HG03432 (cell line): Measurements from ENCODE around the gene MAP2K7.
A peak's percentile ranks its signal among the peaks of the same experiment; 100 is the strongest.
"Not testable (repeated sequence)": the region's sequence is repeated elsewhere in the genome, so short reads cannot be mapped to it uniquely, and the experiment has no call there.

Source experiments
- ATAC-seq: cut with Tn5 transposase; IDR thresholded peaks from one replicate; pipeline ENCODE4 v1.9.1; 2021; ENCODE audit warnings: mild to moderate bottlenecking, moderate library complexity; ENCODE audit not compliant: unreplicated experiment

The MAP2K7 gene

DNA sequence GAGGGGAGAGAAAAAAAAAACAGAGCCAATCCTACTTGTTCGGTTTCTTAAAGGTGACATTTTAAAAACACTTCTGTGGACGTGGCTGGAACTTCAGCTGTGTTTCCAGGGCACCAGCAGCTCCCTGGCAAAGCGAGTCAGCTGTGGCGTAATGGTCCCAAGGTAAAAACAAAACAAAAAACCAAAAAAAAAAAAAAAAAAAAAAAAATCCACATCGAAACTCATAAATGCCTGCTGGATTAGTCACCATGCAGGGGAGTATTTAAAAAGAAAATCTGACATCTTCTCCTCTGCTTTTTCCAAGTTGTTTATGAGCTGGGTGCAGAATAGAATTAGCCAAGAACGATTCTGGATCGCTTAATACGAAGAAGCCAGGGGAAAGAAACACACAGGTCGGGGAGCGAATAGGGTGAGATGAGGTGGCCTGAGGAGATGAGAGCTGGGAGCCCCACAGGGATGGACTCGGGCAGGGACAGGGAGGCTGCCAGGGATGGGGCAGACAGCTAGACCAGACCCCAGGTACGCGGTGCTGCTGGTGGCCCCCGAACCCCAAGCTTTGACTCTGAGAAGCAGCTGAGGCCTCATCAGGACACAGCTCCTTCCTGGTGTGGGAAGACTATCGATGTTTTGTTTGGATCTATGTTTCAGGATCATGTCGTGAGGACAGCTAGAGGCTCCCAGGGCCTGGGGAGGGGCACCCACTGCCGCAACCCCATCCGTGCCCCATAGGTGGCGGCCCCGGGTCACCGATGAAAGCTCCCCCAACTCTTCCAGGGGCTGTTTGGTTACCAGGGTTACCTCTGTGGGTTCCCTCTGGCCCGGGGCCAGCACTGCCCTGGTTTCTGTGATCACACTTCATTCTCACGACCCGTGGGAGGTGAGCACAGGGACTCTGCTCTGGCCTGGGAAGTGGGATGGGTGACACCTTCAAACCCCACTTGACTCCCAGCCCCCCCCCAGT lies 25.3 kb downstream of the MAP2K7 start:
- ATAC-seq: no peak

DNA sequence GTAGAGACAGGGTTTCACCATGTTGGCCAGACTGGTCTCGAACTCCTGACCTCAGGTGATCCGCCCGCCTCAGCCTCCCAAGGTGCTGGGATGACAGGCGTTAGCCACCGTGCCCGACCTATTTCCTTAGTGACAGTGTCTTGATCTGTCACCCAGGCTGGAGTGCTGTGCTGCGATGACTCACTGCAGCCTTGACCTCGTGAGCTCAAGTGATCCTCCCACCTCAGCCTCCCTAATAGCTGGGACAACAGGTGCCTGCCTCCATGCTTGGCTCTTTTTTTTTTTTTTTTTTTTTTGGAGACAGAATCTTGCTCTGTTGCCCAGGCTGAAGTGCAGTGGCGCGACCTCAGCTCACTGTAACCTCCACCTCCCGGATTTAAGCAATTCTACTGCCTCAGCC lies 26.4 kb downstream of the MAP2K7 start:
- ATAC-seq: not testable (repeated sequence)

DNA sequence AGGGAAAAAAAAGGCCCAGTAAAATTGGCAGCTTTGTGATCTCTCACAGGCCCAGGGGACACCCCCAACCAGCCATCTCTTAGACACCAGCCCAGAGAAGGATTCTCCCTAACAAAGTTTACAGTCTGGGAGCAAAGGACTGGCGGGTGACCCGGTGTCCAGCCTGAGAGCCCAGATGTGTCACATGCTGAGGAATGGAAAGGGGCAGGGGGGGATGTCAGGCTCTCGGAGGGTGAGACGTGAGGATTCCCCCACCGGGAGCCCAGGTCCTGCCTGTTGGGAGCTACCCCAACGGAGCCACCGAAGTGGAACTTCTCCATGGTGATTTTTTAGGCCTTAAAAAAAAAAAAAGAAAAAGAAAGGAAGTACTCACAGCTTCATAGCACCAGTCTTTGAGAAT lies 27.1 kb downstream of the MAP2K7 start:
- ATAC-seq: no peak

DNA sequence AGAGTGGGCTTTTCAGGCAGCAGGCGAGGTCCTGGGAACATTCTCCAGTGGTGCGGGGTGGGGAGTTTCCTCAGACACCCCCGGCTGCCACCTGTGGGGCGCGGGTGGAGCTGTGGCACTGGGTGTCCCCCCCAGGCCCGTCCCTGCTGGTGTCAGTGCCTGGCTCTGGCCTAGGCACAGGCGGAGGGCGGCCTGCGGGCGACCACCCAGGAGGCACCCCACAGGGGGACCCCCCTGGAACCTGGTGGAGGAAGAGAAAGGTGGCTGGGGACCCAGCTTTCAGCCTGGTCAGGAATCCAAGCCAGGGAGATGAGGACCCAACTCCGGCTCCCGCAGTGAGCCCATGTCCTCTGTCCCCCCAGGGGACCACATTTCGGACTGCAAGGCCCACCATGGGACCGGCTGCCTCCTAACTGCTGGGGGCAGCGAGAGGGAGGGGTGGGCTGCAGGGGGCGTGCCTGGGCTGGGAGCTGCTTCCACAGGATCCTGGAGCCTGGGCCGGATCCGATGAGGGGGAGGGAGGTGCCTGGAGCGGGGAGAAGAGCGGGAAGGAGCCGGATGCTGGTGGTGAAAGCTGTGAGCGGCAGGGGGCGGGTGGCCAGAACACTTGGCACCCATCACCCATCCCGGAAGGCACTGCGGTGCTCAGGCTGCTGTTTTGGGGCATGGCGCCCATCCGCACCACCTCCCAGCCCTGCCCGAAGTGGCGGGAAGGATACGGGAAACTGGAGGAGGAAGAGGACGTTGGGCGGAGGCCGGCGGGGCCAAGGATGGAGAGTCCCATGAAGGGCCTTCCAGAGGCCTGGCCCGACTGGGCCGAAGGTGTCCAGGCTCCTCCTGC lies 27.8 kb downstream of the MAP2K7 start:
- ATAC-seq: no peak

DNA sequence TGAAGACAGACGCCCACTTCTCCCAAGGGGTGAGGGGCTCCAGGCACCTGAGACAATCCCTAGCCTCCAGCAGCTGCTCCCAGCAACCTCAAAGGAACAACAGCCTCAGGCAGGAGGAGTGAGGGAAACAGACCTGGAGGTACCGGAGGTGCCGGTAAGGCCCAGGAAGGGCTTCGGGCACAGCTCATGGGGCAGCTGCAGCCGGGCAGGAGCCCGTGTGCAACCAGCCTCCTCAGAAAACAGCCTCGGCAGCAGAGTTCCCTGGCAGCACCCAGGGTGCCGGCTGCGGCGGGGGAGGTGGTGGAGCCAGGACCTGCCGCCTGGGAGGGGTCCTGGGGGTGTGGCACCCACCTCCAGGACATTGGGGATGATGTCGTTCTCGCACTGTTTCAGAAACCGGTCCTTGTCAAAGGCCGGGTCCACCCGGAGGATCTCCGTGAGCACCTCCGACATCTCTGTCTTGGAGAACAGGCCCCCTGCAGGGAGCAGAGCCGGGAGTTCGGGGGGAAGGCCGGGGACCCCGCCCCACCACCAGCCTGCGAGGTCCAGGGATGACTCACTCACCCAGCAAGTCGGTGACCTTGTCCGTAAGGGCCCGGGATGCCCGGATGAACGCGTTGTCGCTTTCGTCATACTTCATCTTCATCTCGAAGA lies 28.7 kb downstream of the MAP2K7 start:
- no peak for ATAC-seq

DNA sequence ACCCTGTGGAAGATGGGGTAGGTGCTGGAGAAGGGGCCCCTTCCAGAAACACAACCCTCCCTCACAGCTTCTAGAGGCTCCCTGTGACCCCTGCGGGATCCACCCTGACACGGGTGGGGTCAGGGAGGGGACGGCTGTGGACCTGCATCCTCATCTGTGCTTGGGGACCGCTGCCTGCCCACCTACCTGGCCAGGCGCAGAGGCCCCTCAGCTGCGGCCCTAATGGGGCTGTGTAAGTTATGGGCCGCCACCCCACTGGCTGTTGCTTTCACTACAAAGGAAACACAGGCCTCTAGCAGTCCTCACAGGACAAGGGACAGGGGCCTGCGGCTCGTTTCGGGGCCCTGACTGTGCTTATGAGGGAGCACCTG lies 29.2 kb downstream of the MAP2K7 start:
- no peak for ATAC-seq

DNA sequence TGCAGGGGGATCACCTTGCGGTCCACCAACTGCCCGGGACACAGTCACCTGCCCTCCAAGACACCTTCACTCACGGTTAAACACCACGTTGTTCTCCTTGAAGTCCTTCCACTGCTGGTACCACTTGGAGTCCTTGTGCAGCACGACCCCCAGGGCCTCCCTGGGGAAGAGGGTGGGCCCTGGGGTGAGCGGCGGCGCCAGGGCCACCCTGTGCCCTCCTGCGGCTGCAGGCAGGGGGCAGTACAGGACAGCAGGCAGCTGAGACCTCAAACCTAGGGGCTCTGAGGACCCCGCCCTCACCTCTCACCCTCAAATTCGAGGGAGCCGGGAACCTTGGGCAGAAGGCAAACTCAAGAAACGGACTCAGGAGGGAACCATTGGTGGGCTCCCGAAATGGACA lies 29.7 kb downstream of the MAP2K7 start:
- no peak for ATAC-seq

DNA sequence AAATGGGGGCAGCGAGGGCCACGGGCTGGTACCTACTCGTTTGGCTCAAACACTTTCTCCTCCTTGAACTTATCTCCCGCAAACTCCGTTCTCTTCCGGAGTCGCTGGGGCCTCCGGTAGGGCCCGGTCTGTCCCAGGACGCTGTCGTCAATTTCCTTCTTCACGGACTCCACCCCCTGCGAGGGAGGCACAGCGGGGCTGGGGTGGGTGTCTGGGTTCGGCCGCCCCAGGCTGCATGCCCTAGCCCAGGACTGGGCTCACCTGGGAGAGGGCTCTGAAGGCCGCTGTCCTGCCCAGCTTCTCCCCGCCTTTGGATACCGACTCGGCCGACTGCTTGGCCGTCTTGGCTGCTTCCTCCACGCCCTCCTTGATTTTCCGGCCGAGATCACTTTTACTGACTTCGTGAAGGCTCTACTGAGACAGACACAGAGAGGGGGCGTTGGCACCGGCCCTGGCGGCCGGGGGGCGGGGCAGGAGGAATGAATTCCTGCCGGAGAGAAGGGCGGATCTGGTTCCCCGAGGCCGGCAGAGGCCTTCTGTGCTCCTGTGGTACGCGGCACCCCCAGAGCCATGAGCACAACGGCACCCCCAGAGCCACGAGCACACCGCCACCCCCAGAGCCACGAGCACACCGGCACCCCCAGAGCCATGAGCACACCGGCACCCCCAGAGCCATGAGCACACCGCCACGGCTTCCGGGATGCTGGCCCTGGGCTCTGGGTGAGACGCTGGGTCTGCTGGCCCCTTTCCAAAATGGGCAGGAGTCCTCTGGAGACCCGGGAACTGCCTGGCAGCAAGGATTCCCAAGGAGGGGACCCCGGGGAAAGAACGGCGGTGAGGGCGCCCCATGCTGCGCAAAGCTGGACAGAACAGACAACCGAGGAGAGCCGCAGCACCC lies 30.4 kb downstream of the MAP2K7 start:
- no peak for ATAC-seq

DNA sequence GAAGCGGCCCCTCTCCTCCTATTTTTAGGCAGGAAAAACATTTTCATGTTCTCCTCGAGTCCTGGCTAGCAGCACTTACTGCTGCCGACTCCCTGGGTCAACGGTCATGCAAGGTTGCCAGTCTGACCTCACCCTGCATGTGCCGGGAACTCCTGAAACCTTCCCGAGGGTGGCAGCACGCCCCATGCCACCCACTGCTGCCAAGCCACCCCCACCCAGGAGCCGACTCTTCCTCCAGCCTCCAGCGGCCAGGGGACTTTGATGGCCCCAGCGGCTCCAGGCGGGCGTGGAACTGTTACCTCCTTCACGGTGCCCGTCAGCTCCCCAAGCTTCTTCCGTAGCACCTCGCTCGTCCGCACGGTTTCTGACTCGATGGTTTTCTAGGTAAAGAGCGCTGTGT lies 31.1 kb downstream of the MAP2K7 start:
- no peak for ATAC-seq

DNA sequence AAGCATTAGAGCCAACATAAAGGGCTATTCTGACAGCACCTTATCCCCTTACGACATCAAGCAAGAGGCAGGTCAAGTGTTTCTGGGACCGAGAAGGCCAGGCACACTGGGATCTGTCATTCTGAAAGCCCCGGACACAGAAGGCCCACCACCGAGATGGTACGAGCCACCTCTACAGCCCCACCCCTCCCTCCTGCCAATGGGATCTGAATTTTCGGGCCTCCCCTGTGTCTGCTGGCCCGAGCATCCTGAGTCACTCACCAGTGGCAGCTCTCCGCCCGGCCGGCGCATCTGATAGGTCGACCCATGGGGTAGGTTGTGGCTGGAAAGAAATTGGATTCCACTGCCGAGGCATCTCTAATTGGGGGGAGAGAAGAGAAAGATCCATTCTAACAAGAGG lies 37.2 kb downstream of the MAP2K7 start:
- ATAC-seq: no peak

DNA sequence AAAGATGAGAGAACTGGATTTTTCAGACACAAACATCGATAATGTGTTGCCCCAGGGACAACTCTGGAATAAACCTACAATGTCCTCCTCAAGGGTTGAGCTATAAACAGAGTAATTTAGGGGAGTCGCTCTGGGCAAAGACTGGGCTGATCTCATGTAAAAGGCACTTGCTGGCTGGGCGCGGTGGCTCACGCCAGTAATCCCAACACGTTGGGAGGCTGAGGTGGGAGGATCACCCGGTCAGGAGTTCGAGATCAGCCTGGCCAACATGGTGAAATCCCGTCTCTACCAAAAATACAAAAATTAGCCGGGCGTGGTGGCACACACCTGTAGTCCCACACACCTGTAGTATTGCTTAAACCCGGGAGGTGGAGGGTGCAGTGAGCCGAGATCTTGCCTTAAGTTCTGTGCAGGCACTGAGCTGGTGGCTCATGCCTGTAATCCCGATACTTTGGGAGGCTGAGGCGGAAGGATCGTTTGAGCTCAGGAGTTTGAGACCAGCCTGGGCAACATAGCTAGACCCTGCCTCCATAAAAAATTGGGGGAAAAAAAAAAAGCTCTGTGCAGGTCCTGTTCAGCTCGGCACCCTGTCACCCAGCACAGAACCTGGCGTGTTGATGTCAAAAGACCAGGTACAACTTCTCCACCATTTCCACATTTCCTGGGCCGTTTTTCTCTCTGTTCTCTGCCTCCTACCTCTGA lies 38.4 kb downstream of the MAP2K7 start:
- ATAC-seq: no peak

DNA sequence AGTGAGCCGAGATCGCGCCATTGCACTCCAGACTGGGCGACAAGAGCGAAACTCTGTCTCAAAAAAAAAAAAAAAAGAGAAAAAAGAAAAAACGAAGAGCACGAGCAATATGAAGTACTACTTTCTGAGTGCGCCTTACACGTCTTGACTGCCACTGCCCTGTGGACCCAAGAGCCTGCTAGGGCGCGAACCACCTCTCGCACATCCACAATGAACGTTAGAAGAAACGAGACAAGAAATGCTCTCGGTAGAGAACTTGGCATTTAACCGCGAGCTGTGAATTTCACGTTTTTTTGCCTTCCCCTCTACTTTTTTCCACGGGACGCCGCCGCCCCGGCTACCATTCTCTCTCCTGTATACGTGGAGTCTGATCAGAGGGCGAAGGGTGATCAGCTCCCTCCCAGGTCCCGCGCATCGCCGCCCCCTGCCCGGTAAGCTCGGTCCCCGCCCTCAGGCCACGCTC lies 39.3 kb downstream of the MAP2K7 start:
- peak; percentile 26 for ATAC-seq

DNA sequence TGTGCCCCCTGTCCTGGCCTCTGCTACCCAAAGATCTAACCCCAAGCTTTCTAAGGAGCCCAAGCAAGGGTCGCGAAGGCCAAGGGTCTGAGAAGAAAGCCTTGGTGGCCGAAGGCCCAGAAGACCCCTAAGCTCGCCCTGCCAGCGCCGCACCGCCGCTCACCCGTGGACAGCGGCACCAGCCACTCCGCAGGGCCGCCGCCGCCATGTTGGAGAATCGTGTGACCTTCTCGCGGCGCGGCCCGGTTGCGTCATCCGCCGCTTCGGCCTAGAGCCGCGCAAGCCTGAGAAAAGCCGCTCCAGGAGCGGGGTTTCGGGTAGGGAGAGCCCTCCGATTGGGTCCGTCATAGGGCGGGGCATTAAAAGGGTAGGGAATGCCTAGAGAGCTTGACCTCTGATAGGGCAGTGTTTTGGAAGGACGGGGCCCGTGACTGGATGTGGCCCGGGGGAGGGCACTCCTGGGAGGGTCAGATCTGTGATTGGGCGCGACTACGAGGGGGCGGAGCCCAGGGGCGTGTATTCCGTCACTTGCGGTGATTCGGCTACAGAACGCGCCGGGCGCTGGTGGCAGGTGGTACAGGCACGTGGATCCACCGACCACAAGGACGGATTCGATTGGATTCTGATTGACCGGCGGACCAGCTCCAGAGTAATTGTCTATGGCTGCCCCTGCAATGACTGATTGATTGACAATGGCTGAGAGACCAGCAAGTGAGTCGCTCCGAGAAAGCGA lies 39.9 kb downstream of the MAP2K7 start, which contains the start of gene TIMM44:
TIMM44 (minus strand) TSS at position 223 of the 733 bp plus-strand sequence; CDS start at position 208, 15 bp downstream.
- peak; percentile 91 for ATAC-seq

DNA sequence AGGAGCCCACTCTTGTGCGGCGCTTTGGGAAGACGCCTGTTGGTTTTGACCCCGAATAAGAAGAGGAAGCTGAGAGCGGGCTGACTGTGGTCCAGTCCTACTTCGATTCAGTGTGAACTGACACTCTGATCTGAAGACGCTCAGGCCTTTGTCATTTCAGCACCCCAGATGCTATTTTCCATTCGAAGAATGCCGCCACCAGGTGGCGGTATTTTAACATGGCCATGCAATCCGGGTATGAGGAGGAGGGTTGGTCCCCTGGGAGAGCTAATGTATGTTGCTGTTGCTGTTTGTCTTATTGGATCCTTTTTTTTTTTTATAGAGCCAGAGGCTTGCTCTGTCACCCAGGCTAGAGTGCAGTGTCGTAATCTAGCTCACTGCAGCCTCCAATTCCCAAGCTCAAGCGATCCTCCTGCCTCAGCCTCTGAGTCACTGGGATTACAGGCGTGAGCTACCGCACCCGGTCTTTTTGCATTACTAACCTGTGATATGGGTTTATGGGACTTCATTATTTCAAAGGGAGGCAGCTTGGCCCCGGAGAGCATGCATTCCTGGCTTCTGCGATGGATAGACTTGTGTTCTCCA lies 40.6 kb downstream of the MAP2K7 start:
- peak; percentile 25 for ATAC-seq

DNA sequence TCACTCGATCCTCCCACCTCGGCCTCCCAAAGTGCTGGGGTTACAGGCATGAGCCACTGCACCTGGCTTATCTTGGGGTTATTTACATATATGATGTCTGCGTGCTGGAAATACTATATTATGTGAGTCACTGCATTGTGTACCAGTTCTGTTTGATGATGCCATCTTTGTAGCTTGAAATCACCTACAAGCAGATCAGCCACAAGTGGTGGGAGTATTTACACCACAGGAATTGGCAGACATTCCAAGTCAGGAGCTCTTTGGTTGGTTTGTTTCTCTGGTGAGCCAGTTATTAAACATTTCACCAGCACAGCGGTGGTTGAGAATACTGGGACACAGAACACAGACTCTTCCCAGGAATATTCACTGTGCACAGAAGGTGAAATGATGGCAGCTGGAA lies 44.3 kb downstream of the MAP2K7 start:
- no peak for ATAC-seq

DNA sequence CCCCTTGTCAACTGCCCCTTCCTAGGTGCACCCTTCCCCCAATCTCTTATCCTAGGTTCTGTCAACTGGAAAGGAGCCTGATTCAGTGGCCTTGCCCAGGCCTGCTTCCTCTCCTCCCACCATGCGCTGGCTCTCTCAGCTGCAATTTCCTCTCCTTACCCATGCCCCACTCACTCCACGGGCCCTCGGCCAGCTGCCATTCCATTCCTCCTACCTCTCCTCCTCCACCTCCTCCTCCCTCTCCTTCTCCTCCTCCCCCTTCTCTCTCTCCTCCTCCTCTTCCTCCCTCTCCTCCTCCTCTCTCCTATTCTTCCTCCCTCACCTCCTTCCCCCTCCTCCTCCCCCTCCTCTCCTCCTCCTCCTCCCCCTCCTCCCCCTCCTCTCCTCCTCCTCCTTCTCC lies 49.4 kb downstream of the MAP2K7 start:
- no peak for ATAC-seq

DNA sequence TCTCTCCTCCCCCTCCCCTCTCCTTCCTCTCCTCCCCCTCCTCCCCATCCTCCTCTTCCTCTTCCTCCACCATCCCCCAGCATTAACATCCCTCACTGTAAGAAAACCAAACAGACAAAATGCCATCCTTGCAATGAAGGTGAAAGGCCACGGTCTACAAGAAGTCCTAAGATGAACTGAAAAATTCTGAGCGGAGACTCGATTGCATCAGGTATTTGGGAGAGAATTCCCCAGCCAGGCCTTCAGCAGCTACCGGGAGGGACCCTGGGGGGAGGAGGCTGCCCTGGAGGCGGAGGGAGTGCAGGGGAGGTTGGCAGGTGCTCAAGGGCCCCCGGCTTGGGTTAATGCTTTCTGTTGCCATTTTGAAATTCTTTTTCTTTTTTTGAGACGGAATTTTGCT lies 49.9 kb downstream of the MAP2K7 start:
- no peak for ATAC-seq

DNA sequence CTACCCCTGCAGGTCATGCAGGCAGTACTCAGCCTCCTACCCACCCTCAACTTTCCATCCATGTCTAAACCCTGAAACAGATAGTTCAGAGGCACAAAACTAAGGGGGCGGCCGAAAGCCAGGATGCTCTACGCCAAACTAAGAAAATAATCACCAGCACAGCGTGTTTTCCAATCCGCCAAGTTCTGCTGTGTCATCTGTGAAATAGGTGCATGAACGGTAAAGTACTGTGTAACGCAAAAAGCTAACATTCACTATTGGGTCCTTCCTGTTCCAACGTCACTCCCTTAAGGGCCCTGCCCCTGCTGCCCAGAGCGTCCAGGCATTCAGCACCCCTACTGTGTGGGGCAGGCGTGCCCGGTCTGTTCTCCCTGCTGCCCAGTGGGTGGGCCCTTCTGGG lies 52.0 kb downstream of the MAP2K7 start:
- ATAC-seq: no peak

DNA sequence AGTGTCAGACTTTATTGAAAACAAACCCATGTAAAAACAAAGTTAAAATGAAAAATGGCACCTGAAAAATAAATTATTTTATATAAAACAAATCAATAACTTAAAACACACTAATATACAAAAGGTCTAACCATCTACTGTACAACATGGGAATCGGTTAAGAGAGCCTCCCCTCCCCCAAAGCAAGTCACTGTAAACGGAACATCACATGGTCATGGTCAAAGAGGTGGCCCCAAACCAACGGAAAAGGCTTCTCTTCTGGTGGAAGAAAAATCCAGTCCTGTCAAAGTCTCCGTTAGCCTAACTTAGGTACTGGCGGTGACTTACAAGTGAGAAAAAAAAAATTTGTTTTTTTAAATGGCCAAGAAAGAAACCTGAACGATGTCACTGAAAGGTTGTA lies 55.5 kb downstream of the MAP2K7 start:
- no peak for ATAC-seq
